Heart left ventricle (tissue), 13 donors: ENCODE data around the gene SOWAHD.

ENCODE experiments used
- POLR2A ChIP-seq, 2 donors: fragments of 450-650 bp; IDR thresholded peaks; one replicate each; pipeline ENCODE4 v1.6.1; 2017; ENCODE audit warnings: antibody characterized with exemption in 2 of 2, mild to moderate bottlenecking in 2 of 2, moderate library complexity in 2 of 2
- TF ChIP-seq, protein P1 (sequence below), 12 donors: fragments of 200-600 bp; sonication (generic) in 4 of 12; IDR thresholded peaks; one replicate each; pipeline versions ENCODE4 v1.5.0 to v1.8.0; 2018 to 2022; ENCODE audit warnings: antibody characterized with exemption in 12 of 12, mild to moderate bottlenecking in 5 of 12
- donor health status: ischemic (EF 13 %, LVEDD 7.1; RV severe dilation, severe dysfunction).
- donor health status: DM: no; HTN: yes; CAD: no.
- donor health status: DM: no; HTN: no; CAD: no.
- donor health status: ischemic (EF 25% LVEDD 6.9; RV normal size, moderate dysfunction).
- donor health status: ischemic (EF 25% LVEDD 5.7; RV mildly dilated, moderate dysfunction).
- donor health status: ischemic (EF 35%, LVEDD 5.7; RV mildly dilated, moderate dysfunction).
- donor health status: nonischemic (EF 11% LVEDD 7.7; RV severe dilation, severe dysfunction).
- donor health status: DM: yes; HTN: yes; CAD: no.
- donor health status: PGD.
- donor health status: ischemic (EF 29% LVEDD 5.4; RV normal size, mild dysfunction).
- donor health status: nonischemic (EF 23%, LVEDD 6.1; RV moderate dilation, normal function).

DNA sequence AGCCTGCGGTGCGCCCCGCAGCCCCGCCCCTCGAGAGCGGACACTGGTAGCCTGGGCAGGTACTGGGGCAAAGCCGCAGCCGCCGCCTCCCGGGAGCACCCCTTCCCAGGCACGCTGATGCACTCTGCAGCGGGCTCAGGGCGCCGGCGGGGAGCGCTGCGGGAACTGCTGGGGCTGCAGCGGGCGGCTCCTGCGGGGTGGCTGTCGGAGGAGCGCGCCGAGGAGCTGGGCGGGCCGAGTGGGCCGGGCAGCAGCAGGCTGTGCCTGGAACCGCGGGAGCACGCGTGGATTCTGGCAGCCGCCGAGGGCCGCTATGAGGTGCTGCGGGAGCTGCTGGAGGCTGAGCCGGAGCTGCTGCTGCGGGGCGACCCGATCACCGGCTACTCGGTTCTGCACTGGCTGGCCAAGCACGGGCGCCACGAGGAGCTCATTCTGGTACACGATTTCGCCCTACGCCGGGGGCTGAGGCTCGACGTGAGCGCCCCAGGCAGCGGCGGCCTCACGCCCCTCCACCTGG is 401 bp downstream of the SOWAHD start:
- TF ChIP-seq POLR2A (IDR thresholded peaks at IDR 0.05) = no peak
- TF ChIP-seq, protein P1, sequence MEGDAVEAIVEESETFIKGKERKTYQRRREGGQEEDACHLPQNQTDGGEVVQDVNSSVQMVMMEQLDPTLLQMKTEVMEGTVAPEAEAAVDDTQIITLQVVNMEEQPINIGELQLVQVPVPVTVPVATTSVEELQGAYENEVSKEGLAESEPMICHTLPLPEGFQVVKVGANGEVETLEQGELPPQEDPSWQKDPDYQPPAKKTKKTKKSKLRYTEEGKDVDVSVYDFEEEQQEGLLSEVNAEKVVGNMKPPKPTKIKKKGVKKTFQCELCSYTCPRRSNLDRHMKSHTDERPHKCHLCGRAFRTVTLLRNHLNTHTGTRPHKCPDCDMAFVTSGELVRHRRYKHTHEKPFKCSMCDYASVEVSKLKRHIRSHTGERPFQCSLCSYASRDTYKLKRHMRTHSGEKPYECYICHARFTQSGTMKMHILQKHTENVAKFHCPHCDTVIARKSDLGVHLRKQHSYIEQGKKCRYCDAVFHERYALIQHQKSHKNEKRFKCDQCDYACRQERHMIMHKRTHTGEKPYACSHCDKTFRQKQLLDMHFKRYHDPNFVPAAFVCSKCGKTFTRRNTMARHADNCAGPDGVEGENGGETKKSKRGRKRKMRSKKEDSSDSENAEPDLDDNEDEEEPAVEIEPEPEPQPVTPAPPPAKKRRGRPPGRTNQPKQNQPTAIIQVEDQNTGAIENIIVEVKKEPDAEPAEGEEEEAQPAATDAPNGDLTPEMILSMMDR (IDR thresholded peaks at IDR 0.05) = no peak
